SJSA1 (cell line): ENCODE measurements around the gene DAP. TPM values are rescaled to one million over a fixed set of nuclear protein-coding genes. Genes with fewer than 3 reads are reported as not detected.
"Not testable (repeated sequence)": the region's sequence is repeated elsewhere in the genome, so short reads cannot be mapped to it uniquely, and the experiment has no call there.

Experiments used
- DNase-seq, 2 experiments: peaks; one replicate each; pipeline ENCODE4 v3.0.0-alpha.2; 2015 to 2020; ENCODE audit warnings: low spot score in 2 of 2, low read depth in 1 of 2
- H3K27ac ChIP-seq: fragments of 250-450 bp; sonication (Bioruptor Pico); 2 replicates; pipeline ENCODE4 v1.5.1; 2020; ENCODE audit warnings: mild to moderate bottlenecking, moderate library complexity
- H3K27me3 ChIP-seq: fragments of 250-450 bp; sonication (Bioruptor Pico); replicated peaks from 2 replicates; pipeline ENCODE4 v1.5.1; 2020; ENCODE audit warnings: mild to moderate bottlenecking, moderate library complexity
- H3K36me3 ChIP-seq: fragments of 250-450 bp; sonication (Bioruptor Pico); 2 replicates; pipeline ENCODE4 v1.5.1; 2020; ENCODE audit warnings: mild to moderate bottlenecking
- H3K4me1 ChIP-seq: fragments of 250-450 bp; sonication (Bioruptor Pico); replicated peaks from 2 replicates; pipeline ENCODE4 v1.6.1; 2021; ENCODE audit warnings: mild to moderate bottlenecking
- H3K4me3 ChIP-seq: fragments of 250-450 bp; sonication (Bioruptor Pico); 2 replicates; pipeline ENCODE4 v1.5.1; 2020; ENCODE audit warnings: mild to moderate bottlenecking
- H3K9me3 ChIP-seq: fragments of 250-450 bp; sonication (Bioruptor Pico); replicated peaks from 2 replicates; pipeline ENCODE4 v1.5.1; 2020; ENCODE audit warnings: mild to moderate bottlenecking
- total RNA-seq: library from RNA; depleted of rRNA; stranded (reverse); fragments of >200 nt; shearing (Covaris generic); gene quantifications from 2 replicates; pipeline ENCODE4 v1.2.3, GENCODE V29; 2014

Gene DAP
- total RNA-seq, 1 experiment from 2014 or later: 64.6 TPM

GRCh38 chr5:10671041-10672008 is 89.7 kb downstream of the DAP start:
- Histone ChIP-seq H3K36me3 (peaks cover under 1% of the 10 kb centered on the region), H3K4me1 (peaks cover 10% of the 10 kb centered on the region; the same call in 1 of the 2 replicates), H3K9me3 (no peaks in the 10 kb centered on the region), H3K27ac (no peak overlapping the region), H3K4me3 (no peak overlapping the region), H3K27me3 (no peaks in the 10 kb centered on the region)
- DNase-seq: no peak

- Histone ChIP-seq H3K27ac (no peak overlapping the region), H3K27me3 (no peaks in the 10 kb centered on the region), H3K9me3 (no peaks in the 10 kb centered on the region), H3K4me1 (peaks cover 10% of the 10 kb centered on the region; the same call in 1 of the 2 replicates), H3K36me3 (no peaks in the 10 kb centered on the region), H3K4me3 (no peak overlapping the region)
- no peak for DNase-seq
Observed at GRCh38 chr5:10669983-10670382, 91.1 kb downstream of the DAP start.

GRCh38 chr5:10668697-10669096 is 92.3 kb downstream of the DAP start:
- H3K36me3 ChIP-seq: no peaks in the 10 kb centered on the region
- no peak overlapping the region for H3K27ac ChIP-seq
- H3K4me1 ChIP-seq: peaks cover 8% of the 10 kb centered on the region; the same call in 1 of the 2 replicates
- no peaks in the 10 kb centered on the region for H3K27me3 ChIP-seq
- no peak for DNase-seq
- H3K4me3 ChIP-seq: no peak overlapping the region
- H3K9me3 ChIP-seq: no peaks in the 10 kb centered on the region

DNA sequence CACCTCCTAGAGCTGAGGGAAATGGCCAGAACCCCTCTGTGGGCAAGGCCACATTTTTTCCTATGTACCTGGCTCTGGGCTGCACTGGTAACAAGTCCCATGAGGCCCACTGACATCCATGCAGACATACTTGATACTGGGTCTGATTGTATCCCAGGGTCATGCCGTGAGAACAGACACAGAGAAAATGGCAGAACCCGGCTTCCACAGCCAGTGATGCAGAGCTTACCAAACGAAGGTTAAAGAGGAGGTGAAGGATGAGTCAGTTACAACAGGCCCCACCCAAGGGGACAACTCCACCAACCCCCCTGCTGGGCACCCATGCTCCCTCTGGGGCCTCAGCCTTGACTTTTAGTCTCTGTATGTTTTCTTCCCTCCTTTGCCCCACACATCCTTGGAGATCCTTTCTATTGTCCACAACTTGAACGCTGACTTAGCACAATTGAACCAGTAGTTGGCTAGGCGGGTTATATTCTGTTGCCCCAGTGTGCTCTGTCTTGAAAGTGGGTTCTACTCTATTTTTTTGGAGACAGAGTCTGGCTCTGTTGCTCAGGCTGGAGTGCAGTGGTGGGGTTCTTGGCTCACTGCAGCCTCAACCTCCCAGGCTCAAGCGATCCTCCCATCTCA is 93.5 kb downstream of the DAP start:
- Histone ChIP-seq H3K9me3 (no peaks in the 10 kb centered on the region), H3K36me3 (no peaks in the 10 kb centered on the region), H3K4me3 (no peak overlapping the region), H3K27me3 (no peaks in the 10 kb centered on the region), H3K27ac (no peak overlapping the region), H3K4me1 (no peaks in the 10 kb centered on the region)
- no peak for DNase-seq

GRCh38 chr5:10666531-10667299 is 94.3 kb downstream of the DAP start:
- H3K27ac ChIP-seq: no peak overlapping the region
- no peaks in the 10 kb centered on the region for H3K36me3 ChIP-seq
- no peaks in the 10 kb centered on the region for H3K4me1 ChIP-seq
- H3K4me3 ChIP-seq: no peak overlapping the region
- DNase-seq: no peak
- no peaks in the 10 kb centered on the region for H3K27me3 ChIP-seq
- H3K9me3 ChIP-seq: no peaks in the 10 kb centered on the region

GRCh38 chr5:10665799-10666198 is 95.2 kb downstream of the DAP start:
- Histone ChIP-seq H3K27ac (no peak overlapping the region), H3K27me3 (no peaks in the 10 kb centered on the region), H3K4me3 (no peak overlapping the region), H3K4me1 (no peaks in the 10 kb centered on the region), H3K9me3 (no peaks in the 10 kb centered on the region), H3K36me3 (no peaks in the 10 kb centered on the region)
- DNase-seq: no peak

- H3K36me3 ChIP-seq, H3K27ac ChIP-seq: not testable (repeated sequence)
Observed at GRCh38 chr5:10664180-10664769, 96.8 kb downstream of the DAP start.

GRCh38 chr5:10663489-10664179 is 97.4 kb downstream of the DAP start:
- H3K36me3 ChIP-seq: no peaks in the 10 kb centered on the region
- H3K4me1 ChIP-seq: no peaks in the 10 kb centered on the region
- no peaks in the 10 kb centered on the region for H3K27me3 ChIP-seq
- no peak overlapping the region for H3K27ac ChIP-seq
- H3K9me3 ChIP-seq: no peaks in the 10 kb centered on the region
- H3K4me3 ChIP-seq: no peak overlapping the region
- peak in 1 of 2 experiments; percentile 41 for DNase-seq

More at GRCh38 chr5:10664180-10664769, 96.8 kb downstream of the DAP start:
- H3K9me3 ChIP-seq, H3K4me1 ChIP-seq, H3K4me3 ChIP-seq, H3K27me3 ChIP-seq: not testable (repeated sequence)
- DNase-seq: peak; percentile 43 to 55

DNA sequence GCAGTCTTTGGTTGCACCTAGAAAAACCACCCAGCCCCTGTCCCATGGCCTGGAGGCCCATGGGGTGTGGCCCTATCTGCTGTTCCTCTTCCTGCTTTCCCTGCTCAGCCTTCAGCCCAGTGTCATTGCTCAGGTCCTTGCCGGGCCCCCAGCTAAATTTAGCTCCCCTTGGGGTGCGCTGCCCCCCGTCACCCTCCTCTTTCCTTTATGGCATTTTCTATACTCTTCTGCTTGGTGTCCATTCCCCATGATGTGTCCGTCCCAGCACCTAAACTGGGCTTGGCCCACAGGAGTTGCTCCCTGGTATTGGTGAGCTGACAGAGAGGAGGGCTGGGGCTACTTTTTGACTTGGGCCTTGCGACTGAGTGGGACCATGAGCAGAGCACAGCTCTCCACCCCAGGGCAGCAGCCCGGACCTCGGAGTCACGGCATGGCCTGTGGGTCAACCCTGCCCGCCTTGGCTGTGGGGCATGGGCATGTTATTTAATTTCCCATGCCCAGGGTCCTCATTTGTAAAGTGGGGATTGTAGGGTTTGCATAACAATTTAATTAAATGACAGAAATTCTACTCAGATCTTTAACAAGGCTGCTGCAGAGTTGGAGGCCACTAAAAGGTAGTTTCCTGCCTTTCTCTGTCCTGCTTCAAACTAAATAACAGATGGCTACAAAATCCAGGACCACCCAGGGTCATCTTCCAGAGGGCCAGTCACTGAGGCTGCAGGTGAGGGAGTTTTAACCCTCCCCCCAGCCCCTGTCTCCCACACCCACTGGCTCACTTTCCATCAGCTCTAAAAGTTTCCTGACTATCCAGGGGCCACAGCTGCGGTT is 98.2 kb downstream of the DAP start:
- H3K27ac ChIP-seq: no peak overlapping the region
- H3K9me3 ChIP-seq: no peaks in the 10 kb centered on the region
- no peak for DNase-seq
- no peaks in the 10 kb centered on the region for H3K27me3 ChIP-seq
- H3K4me3 ChIP-seq: no peak overlapping the region
- no peaks in the 10 kb centered on the region for H3K4me1 ChIP-seq
- no peaks in the 10 kb centered on the region for H3K36me3 ChIP-seq

DNA sequence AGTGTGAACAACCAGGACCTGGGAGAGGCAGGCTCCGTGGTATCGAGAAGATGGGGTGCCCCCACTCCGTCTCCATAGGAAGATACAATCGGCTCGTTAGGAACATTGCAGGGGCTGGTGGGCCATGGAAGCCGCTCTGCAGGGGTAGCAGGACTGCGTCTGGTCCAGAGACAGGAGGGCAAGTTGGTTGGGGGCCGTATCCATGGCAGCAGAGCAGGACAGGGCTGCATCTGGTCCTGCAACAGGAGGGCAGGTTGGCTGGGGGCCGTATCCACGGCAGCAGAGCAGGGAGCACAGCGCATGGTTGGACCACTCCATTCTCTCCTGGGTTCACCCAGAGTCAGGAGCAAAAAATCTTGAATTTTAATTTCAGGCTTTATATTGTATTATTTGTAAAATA is 99.0 kb downstream of the DAP start:
- H3K27me3 ChIP-seq: no peaks in the 10 kb centered on the region
- no peaks in the 10 kb centered on the region for H3K36me3 ChIP-seq
- H3K9me3 ChIP-seq: no peaks in the 10 kb centered on the region
- H3K4me1 ChIP-seq: no peaks in the 10 kb centered on the region
- peak in 1 of 2 experiments; percentile 43 for DNase-seq
- no peak overlapping the region for H3K4me3 ChIP-seq
- no peak overlapping the region for H3K27ac ChIP-seq

DNA sequence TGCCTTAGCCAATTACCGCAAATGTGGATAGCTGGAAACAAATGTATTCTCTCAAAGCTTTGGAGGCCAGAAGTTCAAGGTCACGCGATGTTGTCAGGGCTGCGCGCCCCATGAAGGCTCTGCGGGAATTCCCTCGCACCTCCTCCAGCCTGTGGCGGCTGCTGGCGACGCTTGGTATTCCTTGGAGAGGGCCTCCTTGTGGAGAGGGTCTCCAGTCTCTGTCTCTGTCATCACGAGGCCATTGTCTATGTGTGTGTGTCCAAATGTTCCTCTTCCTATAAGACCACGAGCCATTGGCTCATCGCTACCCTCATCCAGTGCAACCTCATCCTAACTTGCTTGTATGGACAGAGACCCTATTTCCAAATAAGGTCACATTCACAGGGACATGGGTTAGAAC is 99.6 kb downstream of the DAP start:
- Histone ChIP-seq H3K27me3 (no peaks in the 10 kb centered on the region), H3K36me3 (peaks cover 1% of the 10 kb centered on the region; the same call in 1 of the 2 replicates), H3K9me3 (no peaks in the 10 kb centered on the region), H3K27ac (no peak overlapping the region), H3K4me1 (no peaks in the 10 kb centered on the region), H3K4me3 (no peak overlapping the region)
- no peak for DNase-seq

DNA sequence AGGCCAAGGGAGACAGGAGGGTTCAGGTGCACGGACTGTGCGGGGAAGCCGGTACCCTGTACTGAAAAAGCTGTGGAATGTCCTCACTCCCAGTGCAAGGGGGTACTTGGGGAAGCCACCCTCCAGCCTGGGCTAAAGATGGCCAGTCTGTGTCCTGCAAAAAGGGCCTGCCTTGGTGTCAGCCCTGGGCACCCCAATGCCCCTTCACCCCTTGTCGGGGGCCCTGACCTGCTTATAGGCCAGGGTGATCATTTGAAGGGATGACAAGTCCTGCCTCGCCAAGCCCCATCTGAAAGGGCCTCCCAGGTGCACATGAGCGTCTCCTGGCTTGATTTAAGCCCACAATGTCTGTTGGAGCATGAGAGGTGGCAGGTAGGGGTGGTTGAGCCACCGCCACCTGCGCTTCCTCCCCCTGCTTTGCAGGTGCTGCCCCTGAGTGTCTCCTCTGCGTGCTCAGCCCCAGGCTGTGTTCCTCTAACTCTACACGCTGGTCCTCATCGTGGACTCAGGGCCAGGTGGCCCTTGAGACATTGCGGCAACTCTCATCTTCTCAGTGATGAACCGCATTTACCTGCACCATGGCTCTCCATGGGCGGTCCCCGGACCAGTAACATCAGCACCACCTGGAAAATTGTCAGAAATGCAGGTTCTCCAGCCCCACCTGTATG is 100.2 kb downstream of the DAP start:
- no peak for DNase-seq
- Histone ChIP-seq H3K27ac (no peak overlapping the region), H3K4me1 (no peaks in the 10 kb centered on the region), H3K4me3 (no peak overlapping the region), H3K27me3 (no peaks in the 10 kb centered on the region), H3K36me3 (peaks cover 7% of the 10 kb centered on the region; the same call in 1 of the 2 replicates), H3K9me3 (no peaks in the 10 kb centered on the region)
